ENCODE data around the gene GREB1L.

GRCh38 chr18:21300908-21301200 lies 58.8 kb downstream of the GREB1L start:
- TF ChIP-seq POLR2A (IDR thresholded peaks at IDR 0.05; ENCODE audit: low read length): no peak
- no peak for TF ChIP-seq GATA1 (IDR thresholded peaks at IDR 0.05; ENCODE audit: low read depth, low read length)

All from erythroblast (primary cell).